Fibroblast of pulmonary artery (primary cell): Measurements from ENCODE around the gene TRERF1.

Experiments
- DNase-seq: peaks from one replicate; pipeline ENCODE4 v3.0.0-alpha.2; 2010; ENCODE audit warnings: low read depth
- H3K4me3 ChIP-seq: replicated peaks from 2 replicates; pipeline ENCODE4 v1.5.1; 2011; ENCODE audit warnings: low read depth, mild to moderate bottlenecking, control low read depth, low read length, moderate library complexity
- CTCF ChIP-seq: IDR thresholded peaks from 2 replicates; pipeline ENCODE4 v1.5.1; 2011; ENCODE audit warnings: mild to moderate bottlenecking, control low read depth, low read length, inconsistent platforms; ENCODE audit errors: missing control alignments

Gene TRERF1

DNA sequence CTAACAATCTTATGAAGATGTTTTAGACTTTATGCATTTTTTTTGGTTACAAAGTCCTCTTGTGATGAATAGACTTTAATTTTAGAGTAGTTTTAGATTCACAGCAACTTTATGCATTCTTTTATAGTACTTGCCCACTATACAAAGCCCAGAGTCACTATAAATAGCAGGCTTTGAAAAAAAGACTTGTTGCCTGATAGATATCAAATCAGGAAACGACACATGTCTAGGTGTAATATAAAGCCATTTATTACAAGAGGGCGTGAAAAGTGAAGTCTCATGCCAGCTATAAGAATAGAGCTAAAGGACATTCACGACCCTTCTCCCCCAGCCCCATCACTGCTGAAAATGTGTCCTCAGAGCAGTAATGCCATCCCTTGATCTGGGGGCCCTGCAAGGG lies 156.0 kb downstream of the TRERF1 start:
- no peak for DNase-seq
- TF ChIP-seq CTCF: no peak
- no peak overlapping the region for H3K4me3 ChIP-seq

GRCh38 chr6:42295181-42295580 lies 156.5 kb downstream of the TRERF1 start:
- H3K4me3 ChIP-seq: no peak overlapping the region
- DNase-seq: no peak
- no peak for TF ChIP-seq CTCF

- DNase-seq: peak; percentile 56
- no peak overlapping the region for H3K4me3 ChIP-seq
- TF ChIP-seq CTCF: no peak
These were observed 157.0 kb downstream of the TRERF1 start for GRCh38 chr6:42294759-42295158.

GRCh38 chr6:42293386-42293977 lies 158.2 kb downstream of the TRERF1 start:
- H3K4me3 ChIP-seq: no peak overlapping the region
- no peak for DNase-seq
- TF ChIP-seq CTCF: no peak

- TF ChIP-seq CTCF: no peak
- peak; percentile 83 for DNase-seq
- H3K4me3 ChIP-seq: no peak overlapping the region
These were observed 159.6 kb downstream of the TRERF1 start for GRCh38 chr6:42292004-42292740.

- no peak overlapping the region for H3K4me3 ChIP-seq
- DNase-seq: no peak
- TF ChIP-seq CTCF: no peak
These were observed 164.0 kb downstream of the TRERF1 start for GRCh38 chr6:42287756-42288155.

DNA sequence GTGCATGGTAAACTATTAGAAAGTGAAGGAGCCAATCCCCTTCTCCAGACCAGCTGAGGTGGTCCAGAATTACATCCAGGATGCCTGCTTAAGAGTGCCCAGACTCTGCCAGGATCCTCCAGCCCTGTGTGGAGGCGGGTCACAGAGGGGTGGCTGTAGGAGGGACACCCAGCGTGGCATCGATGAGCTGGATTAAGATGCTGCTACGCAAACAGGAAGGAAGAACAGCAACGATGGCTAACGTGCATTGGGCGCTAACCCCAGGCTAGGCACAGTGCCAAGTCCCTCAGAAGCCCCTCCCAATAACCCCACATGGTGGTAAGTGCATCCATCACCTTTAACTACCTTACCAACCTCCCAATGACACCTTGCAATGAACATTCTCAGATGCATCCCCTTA lies 170.2 kb downstream of the TRERF1 start:
- no peak for TF ChIP-seq CTCF
- DNase-seq: no peak
- no peak overlapping the region for H3K4me3 ChIP-seq
